ENCODE results near the gene GSDMA. TPM values are rescaled to one million over a fixed set of nuclear protein-coding genes. Genes with fewer than 3 reads are reported as not detected.
A peak's percentile ranks its signal among the peaks of the same experiment; 100 is the strongest.

The GSDMA gene
- total RNA-seq, 1 donor from 2014 or later: not detected

- no peak for TF ChIP-seq CTCF (conservative IDR thresholded peaks at IDR 0.05)
- Mint-ChIP-seq H3K36me3 (ENCODE audit: low read depth) (no peaks in the 10 kb centered on the region), H3K4me3 (no peak overlapping the region), H3K4me1 (peaks cover 17% of the 10 kb centered on the region), H3K27ac (ENCODE audit: unreplicated experiment) (no peak overlapping the region), H3K27me3 (ENCODE audit: low read depth) (no peaks in the 10 kb centered on the region), H3K9me3 (no peaks in the 10 kb centered on the region)
- DNase-seq (ENCODE audit: low read depth, low spot score): no peak
These were observed 26.9 kb upstream of the GSDMA start for GRCh38 chr17:39935909-39936308.

- Mint-ChIP-seq H3K27ac (ENCODE audit: unreplicated experiment) (no peak overlapping the region), H3K36me3 (ENCODE audit: low read depth) (no peaks in the 10 kb centered on the region), H3K9me3 (no peaks in the 10 kb centered on the region), H3K4me1 (peaks cover 17% of the 10 kb centered on the region), H3K4me3 (no peak overlapping the region), H3K27me3 (ENCODE audit: low read depth) (peaks cover 2% of the 10 kb centered on the region)
- no peak for TF ChIP-seq CTCF (conservative IDR thresholded peaks at IDR 0.05)
- no peak for DNase-seq (ENCODE audit: low read depth, low spot score)
These were observed 25.4 kb upstream of the GSDMA start for GRCh38 chr17:39937447-39937846.

- Mint-ChIP-seq H3K9me3 (no peaks in the 10 kb centered on the region), H3K4me1 (peaks cover 11% of the 10 kb centered on the region), H3K27me3 (ENCODE audit: low read depth) (peaks cover 4% of the 10 kb centered on the region), H3K36me3 (ENCODE audit: low read depth) (no peaks in the 10 kb centered on the region), H3K4me3 (no peak overlapping the region), H3K27ac (ENCODE audit: unreplicated experiment) (no peak overlapping the region)
- TF ChIP-seq CTCF (conservative IDR thresholded peaks at IDR 0.05): no peak
- no peak for DNase-seq (ENCODE audit: low read depth, low spot score)
These were observed 24.5 kb upstream of the GSDMA start for GRCh38 chr17:39938140-39938869.

GRCh38 chr17:39939106-39939505 lies 23.7 kb upstream of the GSDMA start:
- Mint-ChIP-seq H3K4me1 (peaks cover 11% of the 10 kb centered on the region), H3K36me3 (ENCODE audit: low read depth) (no peaks in the 10 kb centered on the region), H3K27me3 (ENCODE audit: low read depth) (peaks cover 4% of the 10 kb centered on the region), H3K9me3 (no peaks in the 10 kb centered on the region), H3K4me3 (no peak overlapping the region), H3K27ac (ENCODE audit: unreplicated experiment) (no peak overlapping the region)
- no peak for TF ChIP-seq CTCF (conservative IDR thresholded peaks at IDR 0.05)
- DNase-seq (ENCODE audit: low read depth, low spot score): no peak

- no peak for DNase-seq (ENCODE audit: low read depth, low spot score)
- no peaks in the 10 kb centered on the region for H3K9me3 Mint-ChIP-seq
- peak; percentile 48 for TF ChIP-seq CTCF (conservative IDR thresholded peaks at IDR 0.05)
- H3K27me3 Mint-ChIP-seq (ENCODE audit: low read depth): peaks cover 4% of the 10 kb centered on the region
- no peaks in the 10 kb centered on the region for H3K36me3 Mint-ChIP-seq (ENCODE audit: low read depth)
- no peak overlapping the region for H3K27ac Mint-ChIP-seq (ENCODE audit: unreplicated experiment)
- peaks cover 11% of the 10 kb centered on the region for H3K4me1 Mint-ChIP-seq
- H3K4me3 Mint-ChIP-seq: no peak overlapping the region
These were observed 23.0 kb upstream of the GSDMA start for GRCh38 chr17:39939588-39940419.
